ENCODE data around the gene TEX38.
"Not testable (repeated sequence)": the region's sequence is repeated elsewhere in the genome, so short reads cannot be mapped to it uniquely, and the experiment has no call there.

Gene TEX38

DNA sequence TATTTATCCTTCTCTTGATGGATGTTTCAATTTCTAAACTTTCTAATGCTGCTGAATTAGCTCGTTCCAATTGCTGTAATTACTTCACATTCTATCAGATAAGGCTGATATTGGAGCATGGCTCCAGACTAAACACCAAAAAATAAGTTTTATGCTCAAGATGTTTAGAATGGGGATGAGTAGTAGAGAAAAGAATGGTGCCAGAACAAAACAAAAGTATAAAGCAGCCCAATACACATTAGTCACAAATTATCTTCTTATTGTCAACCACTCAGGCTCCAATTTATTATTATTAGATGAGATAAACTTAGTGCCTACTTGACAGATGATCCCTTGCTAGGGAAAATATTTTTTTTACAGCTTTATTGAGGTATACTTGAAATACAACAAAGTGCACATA, 25.3 kb upstream of the TEX38 start:
- Histone ChIP-seq H3K4me3 (ENCODE audit: low read depth, low read length) (no peak overlapping the region), H3K27me3 (no peaks in the 10 kb centered on the region), H3K36me3 (no peaks in the 10 kb centered on the region), H3K4me1 (no peaks in the 10 kb centered on the region), H3K9me3 (no peaks in the 10 kb centered on the region)
- TF ChIP-seq, protein P1, sequence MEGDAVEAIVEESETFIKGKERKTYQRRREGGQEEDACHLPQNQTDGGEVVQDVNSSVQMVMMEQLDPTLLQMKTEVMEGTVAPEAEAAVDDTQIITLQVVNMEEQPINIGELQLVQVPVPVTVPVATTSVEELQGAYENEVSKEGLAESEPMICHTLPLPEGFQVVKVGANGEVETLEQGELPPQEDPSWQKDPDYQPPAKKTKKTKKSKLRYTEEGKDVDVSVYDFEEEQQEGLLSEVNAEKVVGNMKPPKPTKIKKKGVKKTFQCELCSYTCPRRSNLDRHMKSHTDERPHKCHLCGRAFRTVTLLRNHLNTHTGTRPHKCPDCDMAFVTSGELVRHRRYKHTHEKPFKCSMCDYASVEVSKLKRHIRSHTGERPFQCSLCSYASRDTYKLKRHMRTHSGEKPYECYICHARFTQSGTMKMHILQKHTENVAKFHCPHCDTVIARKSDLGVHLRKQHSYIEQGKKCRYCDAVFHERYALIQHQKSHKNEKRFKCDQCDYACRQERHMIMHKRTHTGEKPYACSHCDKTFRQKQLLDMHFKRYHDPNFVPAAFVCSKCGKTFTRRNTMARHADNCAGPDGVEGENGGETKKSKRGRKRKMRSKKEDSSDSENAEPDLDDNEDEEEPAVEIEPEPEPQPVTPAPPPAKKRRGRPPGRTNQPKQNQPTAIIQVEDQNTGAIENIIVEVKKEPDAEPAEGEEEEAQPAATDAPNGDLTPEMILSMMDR (IDR thresholded peaks at IDR 0.05; ENCODE audit: low read depth, low read length) = no peak
- DNase-seq = no peak

DNA sequence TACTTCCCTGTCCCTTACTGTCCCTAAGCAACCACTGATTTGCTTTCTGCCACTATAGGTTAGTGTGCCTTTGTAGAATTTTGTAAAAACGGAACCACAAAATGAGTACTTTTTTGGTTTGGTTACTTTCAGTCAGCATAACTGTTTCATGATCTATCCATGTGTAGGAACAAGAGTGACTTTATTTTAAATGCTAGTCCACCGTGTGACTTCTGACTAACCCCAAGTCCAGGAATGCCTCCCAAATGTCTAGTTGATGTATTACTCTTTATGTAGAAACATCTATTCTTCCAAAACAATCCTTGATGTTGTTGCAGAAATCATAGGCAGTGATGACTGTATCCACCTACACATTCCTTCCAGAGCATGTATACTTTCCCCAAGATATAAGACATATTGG, 24.8 kb upstream of the TEX38 start:
- Histone ChIP-seq H3K36me3 (no peaks in the 10 kb centered on the region), H3K4me3 (ENCODE audit: low read depth, low read length) (no peak overlapping the region), H3K9me3 (no peaks in the 10 kb centered on the region), H3K4me1 (no peaks in the 10 kb centered on the region), H3K27me3 (no peaks in the 10 kb centered on the region)
- DNase-seq = no peak
- TF ChIP-seq, protein P1 (IDR thresholded peaks at IDR 0.05; ENCODE audit: low read depth, low read length) = no peak

DNA sequence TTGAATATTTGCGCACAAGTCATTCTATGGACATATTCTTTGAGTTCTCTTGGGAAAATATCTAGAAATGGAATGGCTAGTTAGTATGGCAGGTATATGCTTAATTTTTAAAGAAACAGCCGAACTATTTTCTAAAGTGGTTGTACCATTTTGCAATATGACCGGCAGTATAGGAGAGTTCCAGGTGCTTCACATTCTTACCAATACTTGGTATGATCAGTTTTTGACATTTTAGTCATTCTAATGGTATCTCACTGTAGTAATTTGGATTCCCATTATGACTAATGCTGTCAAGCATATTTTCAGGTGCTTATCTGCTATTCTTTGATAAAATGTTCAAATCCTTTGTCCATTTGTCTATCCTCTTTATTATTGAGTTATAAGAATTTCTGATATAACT, 24.0 kb upstream of the TEX38 start:
- TF ChIP-seq, protein P1 (IDR thresholded peaks at IDR 0.05; ENCODE audit: low read depth, low read length) = no peak
- H3K4me1 ChIP-seq = no peaks in the 10 kb centered on the region
- no peaks in the 10 kb centered on the region for H3K27me3 ChIP-seq
- H3K4me3 ChIP-seq (ENCODE audit: low read depth, low read length) = no peak overlapping the region
- no peaks in the 10 kb centered on the region for H3K36me3 ChIP-seq
- no peaks in the 10 kb centered on the region for H3K9me3 ChIP-seq
- no peak for DNase-seq

DNA sequence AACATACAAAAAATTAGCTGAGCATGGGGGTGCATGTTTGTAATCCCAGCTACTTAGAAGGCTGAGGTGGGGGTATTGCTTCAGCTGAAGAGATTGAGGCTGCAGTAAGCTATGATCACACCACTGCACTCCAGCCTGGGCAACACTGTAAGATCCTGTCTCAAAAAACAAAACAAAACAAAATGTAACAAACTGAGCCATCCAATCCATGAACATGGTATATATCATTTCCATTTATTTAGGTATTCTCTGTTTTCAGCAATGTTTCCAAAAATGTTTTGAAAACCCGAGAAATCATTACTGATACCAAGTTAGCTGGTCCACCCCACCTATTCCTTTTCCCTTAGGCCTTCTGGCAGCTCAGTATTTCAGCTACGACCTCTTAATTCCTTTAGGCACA, 21.9 kb upstream of the TEX38 start:
- Histone ChIP-seq H3K36me3 (no peaks in the 10 kb centered on the region), H3K27me3 (no peaks in the 10 kb centered on the region), H3K4me3 (ENCODE audit: low read depth, low read length) (no peak overlapping the region), H3K4me1 (no peaks in the 10 kb centered on the region), H3K9me3 (no peaks in the 10 kb centered on the region)
- DNase-seq = no peak
- TF ChIP-seq, protein P1 (IDR thresholded peaks at IDR 0.05; ENCODE audit: low read depth, low read length) = no peak

DNA sequence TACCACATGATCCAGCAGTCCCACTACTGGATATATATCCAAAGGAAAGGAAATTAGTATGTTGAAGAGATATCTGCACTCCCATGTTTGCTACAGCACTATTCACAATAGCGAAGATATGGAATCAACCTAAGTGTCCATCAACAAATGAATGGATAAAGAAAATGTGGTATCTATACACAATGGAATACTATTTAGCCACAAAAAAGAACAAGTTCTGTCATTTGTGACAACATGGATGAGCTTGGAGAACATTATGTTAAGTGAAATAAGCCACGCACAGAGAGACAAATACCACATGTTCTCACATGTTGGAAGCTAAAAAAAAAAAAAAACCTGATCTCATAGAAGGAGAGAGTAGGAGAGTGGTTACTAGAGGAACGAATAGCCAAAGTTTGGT, 21.2 kb upstream of the TEX38 start:
- TF ChIP-seq, protein P1 (IDR thresholded peaks at IDR 0.05; ENCODE audit: low read depth, low read length) = no peak
- no peaks in the 10 kb centered on the region for H3K4me1 ChIP-seq
- H3K4me3 ChIP-seq (ENCODE audit: low read depth, low read length) = no peak overlapping the region
- no peak for DNase-seq
- no peaks in the 10 kb centered on the region for H3K36me3 ChIP-seq
- H3K9me3 ChIP-seq = no peaks in the 10 kb centered on the region
- no peaks in the 10 kb centered on the region for H3K27me3 ChIP-seq

DNA sequence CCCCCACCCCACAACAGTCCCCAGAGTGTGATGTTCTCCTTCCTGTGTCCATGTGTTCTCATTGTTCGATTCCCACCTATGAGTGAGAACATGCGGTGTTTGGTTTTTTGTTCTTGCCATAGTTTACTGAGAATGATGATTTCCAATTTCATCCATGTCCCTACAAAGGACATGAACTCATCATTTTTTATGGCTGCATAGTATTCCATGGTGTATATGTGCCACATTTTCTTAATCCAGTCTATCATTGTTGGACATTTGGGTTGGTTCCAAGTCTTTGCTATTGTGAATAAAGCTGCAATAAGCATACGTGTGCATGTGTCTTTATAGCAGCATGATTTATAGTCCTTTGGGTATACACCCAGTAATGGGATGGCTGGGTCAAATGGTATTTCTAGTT, 20.5 kb upstream of the TEX38 start:
- H3K36me3 ChIP-seq; H3K9me3 ChIP-seq; DNase-seq; H3K4me1 ChIP-seq; H3K4me3 ChIP-seq (ENCODE audit: low read depth, low read length); H3K27me3 ChIP-seq: not testable (repeated sequence)
